GM21529 (cell line): ENCODE data around the gene FNDC8.
"Not testable (repeated sequence)": the region's sequence is repeated elsewhere in the genome, so short reads cannot be mapped to it uniquely, and the experiment has no call there.

Experiments
- ATAC-seq: cut with Tn5 transposase; IDR thresholded peaks from one replicate; pipeline ENCODE4 v1.9.1; 2021; ENCODE audit not compliant: unreplicated experiment

The FNDC8 gene

DNA sequence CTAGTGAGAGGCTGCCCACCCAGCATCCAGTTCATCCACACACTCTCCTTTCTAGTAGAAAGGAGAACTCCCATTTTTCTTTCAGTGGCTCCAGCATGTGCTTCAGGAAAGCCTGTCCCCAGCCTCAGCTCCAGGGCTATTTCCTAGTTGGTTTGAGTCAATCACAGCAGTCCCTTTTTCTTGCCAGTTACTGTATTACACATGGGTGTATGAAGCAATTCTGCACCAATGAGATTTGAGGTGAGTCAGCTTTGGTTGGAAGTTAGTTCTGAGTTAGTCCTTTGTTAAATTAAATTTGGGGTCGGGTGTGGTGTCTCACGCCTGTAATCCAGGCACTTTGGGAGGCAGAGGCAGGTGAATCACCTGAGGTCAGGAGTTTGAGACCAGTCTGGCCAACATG lies 26.5 kb upstream of the FNDC8 start:
- ATAC-seq = no peak

DNA sequence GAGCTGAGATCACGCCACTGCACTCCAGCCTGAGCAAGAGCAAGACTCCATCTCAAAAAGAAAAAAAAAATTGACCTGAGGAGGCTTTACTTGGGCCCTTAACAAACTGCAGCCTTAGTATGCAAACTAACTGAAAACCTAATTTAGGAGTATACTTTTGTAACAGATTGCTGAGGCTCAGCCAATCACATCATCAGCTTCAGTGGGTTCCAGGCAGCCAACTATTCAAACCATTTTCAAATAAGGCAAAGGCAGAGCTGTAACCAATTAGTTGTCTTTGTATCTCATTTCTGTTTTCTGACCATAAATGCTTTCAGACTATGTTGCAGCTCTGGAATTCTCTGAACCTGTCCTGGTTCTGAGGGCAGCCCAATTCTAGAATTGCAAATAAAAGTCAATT lies 25.7 kb upstream of the FNDC8 start:
- ATAC-seq = no peak

GRCh38 chr17:35097776-35098175 lies 23.6 kb upstream of the FNDC8 start:
- no peak for ATAC-seq

DNA sequence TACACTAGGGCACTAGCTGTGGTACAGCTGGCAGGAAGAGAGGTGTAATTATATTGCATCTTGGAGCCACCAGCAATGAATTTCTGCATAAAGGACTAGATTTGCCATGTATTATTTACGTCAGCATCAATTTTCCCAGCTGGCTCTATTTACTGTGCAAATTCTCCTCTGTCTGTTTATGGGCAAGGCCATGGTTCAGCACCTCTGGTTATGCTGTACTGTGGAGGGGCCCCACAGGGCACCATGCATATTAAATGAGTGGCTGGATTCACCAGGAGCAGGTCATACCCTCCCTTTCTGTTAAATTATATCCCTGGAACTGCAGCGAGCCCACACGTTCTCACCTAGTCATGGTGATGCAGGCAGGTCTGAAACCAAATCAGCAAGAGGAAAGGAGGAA lies 21.5 kb upstream of the FNDC8 start:
- ATAC-seq = no peak

DNA sequence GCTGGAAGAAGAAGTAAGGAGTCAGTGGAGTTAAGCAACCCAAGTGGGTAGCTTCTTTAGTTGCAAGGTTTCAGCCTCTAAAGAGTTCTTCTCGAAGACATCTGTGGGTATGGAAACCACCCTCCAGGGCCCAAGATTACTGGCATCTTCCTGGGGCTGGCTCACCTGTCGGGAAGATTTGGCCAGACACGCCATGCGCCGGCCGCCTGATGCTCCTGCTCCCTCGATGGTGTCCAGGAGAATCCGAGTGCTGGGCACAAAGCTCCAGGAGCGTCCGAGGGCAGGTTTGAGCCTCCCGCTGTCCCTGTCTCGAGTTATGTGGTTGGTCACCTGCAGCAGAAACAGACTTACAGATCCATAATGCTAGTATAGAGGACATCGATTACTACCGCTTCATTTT lies 20.4 kb upstream of the FNDC8 start:
- ATAC-seq = no peak

GRCh38 chr17:35101725-35102124 lies 19.7 kb upstream of the FNDC8 start:
- no peak for ATAC-seq

GRCh38 chr17:35103271-35103670 lies 18.1 kb upstream of the FNDC8 start:
- ATAC-seq = no peak

- no peak for ATAC-seq
These were observed 16.5 kb upstream of the FNDC8 start for GRCh38 chr17:35104844-35105450.

DNA sequence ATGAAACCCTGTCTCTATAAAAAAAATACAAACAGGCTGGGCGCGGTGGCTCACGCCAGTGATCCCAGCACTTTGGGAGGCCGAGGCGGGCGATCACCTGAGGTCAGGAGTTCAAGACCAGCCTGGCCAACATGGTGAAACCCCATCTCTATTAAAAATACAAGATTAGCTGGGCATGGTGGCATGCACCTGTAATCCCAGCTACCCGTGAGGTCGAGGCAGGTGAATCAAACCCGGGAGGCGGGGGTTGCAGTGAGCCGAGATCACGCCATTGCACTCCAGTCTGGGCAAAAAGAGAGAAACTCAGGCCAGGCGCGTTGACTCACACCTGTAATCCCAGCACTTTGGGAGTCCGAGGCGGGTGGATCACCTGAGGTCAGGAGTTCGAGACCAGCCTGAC lies 10.6 kb upstream of the FNDC8 start:
- not testable (repeated sequence) for ATAC-seq

DNA sequence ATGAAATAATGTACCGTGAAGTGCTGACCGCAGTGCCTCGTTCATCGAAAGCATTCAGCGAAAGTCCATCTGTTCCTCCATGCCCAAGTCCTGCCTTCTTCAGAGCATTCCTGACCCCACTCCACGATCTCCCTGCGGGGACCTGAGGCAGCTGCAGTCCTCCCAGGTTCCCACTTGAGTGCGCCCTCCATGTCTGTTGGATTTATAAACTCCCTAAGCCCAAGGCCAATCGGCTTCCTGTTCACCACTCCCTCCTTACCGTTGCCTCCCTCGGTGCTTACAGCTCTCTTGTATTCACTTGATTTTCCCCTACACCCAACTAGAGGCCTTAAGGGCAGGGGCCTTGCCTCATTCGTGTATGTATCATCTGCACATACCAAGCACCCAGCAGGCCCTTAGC lies 4.6 kb upstream of the FNDC8 start:
- no peak for ATAC-seq

GRCh38 chr17:35117984-35118383 lies 3.4 kb upstream of the FNDC8 start:
- ATAC-seq = no peak

GRCh38 chr17:35119370-35120165 lies 1.8 kb upstream of the FNDC8 start, which contains the start of gene RAD51D:
Gene RAD51D (minus strand): TSS chr17:35119860. CDS start chr17:35119613, 247 bp downstream.
- peak; percentile 81 for ATAC-seq

DNA sequence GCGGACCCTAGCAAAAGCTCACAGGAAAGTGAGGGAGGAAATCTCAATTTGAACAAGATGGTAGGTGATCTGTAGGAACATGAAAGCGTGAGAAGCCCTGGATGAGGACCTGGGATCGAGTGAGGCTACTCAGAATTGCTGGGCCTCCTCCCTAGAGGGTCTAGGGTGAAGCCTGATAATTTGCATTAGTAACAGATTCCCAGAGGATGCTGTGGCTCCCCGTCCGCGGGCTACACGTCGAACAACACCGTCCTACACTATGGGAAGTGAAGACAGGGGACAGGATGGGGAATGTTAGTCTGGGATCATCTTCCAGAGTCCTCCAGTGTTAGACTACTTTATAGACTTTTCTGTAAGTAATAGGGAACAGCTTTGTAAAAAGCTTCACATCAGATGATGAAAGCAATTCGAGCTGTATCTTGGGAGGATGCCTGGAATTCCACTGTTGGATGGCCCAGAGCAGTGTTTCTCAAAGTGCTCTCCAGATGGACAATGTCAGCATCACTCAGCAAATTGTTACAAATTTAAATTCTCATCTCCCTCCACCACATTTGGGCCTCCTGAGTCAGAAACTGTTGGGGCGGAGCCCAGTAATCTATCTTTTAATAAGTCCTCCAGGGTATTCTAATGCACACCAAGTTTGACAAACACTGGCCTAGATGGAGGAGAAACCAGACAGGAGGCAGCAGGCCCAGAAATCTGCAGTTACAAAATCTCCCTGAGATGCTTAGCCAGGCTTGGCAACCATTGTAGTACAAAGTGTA lies 6.5 kb downstream of the FNDC8 start:
- no peak for ATAC-seq

- ATAC-seq = no peak
These were observed 7.9 kb downstream of the FNDC8 start for GRCh38 chr17:35129154-35129972.

DNA sequence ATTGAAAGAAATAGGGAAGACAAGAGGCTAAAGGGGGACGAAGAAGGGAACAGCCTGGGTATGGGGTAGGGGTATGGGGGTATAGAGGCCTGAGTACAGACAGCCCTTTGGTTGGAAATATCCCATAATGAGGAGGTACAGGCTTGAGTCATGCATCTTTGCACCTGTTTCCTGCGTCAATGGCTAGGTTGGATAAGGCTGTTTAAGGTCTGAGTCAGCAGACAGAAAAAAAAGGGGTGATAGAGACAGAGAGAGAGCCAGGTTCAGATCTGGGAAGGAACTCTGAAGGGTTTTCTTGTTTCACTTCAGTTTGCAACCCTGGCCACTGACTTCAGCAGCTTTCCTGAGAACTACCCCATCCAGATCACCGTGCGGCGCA lies 8.5 kb downstream of the FNDC8 start:
- no peak for ATAC-seq

GRCh38 chr17:35130392-35130791 lies 9.0 kb downstream of the FNDC8 start:
- no peak for ATAC-seq

GRCh38 chr17:35132099-35132498 lies 10.7 kb downstream of the FNDC8 start:
- ATAC-seq = no peak

DNA sequence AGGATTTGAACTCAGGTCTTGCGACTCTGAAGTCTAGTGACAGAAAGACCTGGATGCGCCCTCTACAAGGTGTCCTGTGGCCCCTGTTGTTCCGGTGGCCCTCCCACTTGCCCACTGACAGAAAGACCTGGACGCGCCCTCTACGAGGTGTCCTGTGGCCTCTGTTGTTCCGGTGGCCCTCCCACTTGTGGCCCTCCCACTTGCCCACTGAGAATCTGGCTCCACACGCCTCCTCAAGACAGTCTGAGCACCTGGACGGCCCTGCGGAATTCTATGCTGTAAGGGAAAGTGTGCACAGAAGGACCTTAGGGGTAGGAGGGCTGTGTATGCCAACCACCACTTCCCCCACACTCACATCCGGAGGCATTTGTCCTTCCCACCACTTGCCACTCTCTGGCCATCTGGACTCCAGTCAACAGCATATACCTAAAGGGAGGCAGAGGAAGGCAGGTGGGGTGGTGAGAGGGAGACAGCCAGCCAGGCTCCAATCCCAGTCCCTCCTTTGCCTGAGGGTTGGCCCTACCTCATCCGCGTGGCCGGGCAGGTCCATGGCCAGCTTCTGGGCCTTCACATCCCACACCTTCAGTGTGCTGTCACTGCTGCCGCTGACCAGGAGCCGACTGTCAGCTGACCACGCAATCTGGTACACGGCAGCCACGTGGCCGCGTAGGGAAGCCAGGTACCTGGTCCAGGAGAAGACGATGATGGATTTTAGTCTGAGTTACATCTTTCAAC lies 11.6 kb downstream of the FNDC8 start:
- no peak for ATAC-seq

- no peak for ATAC-seq
These were observed 13.9 kb downstream of the FNDC8 start for GRCh38 chr17:35135322-35135721.

DNA sequence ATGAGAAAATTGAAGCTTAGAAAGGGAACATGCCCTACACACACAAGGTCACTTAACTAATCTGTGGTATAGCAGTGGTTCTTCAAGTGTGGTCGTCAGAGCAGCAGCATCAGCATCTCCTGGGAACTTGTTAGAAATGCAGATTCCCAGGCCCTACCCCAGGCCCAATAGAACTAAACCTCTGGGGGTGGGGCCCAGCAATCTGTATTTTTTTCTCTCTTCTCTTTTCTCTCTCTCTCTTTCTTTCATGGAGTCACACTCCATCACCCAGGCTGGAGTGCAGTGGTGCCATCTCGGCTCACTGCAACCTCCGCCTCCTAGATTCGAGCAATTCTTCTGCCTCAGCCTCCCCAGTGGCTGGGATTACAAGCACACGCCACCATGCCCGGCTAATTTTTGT lies 16.8 kb downstream of the FNDC8 start:
- no peak for ATAC-seq
